ENCODE measurements around the gene CCR7. TPM values are rescaled to one million over a fixed set of nuclear protein-coding genes. Genes with fewer than 3 reads are reported as not detected.

The CCR7 gene
- total RNA-seq, 4 donors from 2014 or later: 0.14 to 5.4 (median 4.9) TPM; not detected in 1

GRCh38 chr17:40551091-40551878 lies 14.0 kb downstream of the CCR7 start:
- WGBS, 2 donors (ENCODE audit: low coverage in 1 of 2): 67% methylated on average over 6 of the region's 6 CpGs; no CpG with 5 or more reads in 1 of the 2 donors
- Histone ChIP-seq H3K36me3 (no peaks in the 10 kb centered on the region), H3K9me3 (no peaks in the 10 kb centered on the region), H3K4me3 (no peak overlapping the region), H3K4me1 (peaks cover 32 to 65% (median 41%) of the 10 kb centered on the region in 4 donors), H3K27ac (peak overlapping the region; percentile 79 to 87 (median 84)), H3K27me3 (no peaks in the 10 kb centered on the region)
- DNase-seq: peak; percentile 54
- in situ Hi-C loops (cut with MboI; ENCODE audit: low pct_ligation_motif_present in 1 of 4, low pct_unique_long_range_greater_than_20kb in 1 of 4, low sequenced_read_pairs in 3 of 4) (no loop called here), intact Hi-C loops (cut with DNase I; ENCODE audit: low total_unique reads) (no loop called here)
- TF ChIP-seq POLR2A (IDR thresholded peaks at IDR 0.05): no peak
- TF ChIP-seq POLR2AphosphoS5 (IDR thresholded peaks at IDR 0.05): peak; percentile 64 to 87 (median 80)

DNA sequence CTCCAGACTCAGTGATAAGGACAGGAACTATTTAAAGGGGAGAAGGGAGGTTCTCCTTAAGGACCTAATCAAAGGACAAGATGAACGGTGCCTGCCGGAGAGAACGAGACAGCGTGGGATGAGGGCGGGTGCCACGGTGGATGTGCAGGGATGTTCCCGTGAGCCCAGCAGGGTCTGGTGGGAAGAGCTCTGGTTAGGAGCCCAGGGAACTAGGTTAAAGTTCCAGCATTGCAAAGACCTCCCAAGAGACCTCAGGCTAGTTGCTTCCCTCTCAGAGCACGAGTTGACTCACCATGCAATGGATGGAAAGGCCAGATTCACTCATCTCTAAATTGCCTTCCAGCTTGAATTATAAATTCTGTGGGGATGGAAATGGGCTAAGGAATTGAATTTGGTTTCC lies 14.7 kb downstream of the CCR7 start:
- WGBS, 2 donors (ENCODE audit: low coverage in 1 of 2): 81% methylated on average over 8 of the region's 8 CpGs; no CpG with 5 or more reads in 1 of the 2 donors
- in situ Hi-C loops (cut with MboI; ENCODE audit: low pct_ligation_motif_present in 1 of 4, low pct_unique_long_range_greater_than_20kb in 1 of 4, low sequenced_read_pairs in 3 of 4) (no loop called here), intact Hi-C loops (cut with DNase I; ENCODE audit: low total_unique reads) (no loop called here)
- peak; percentile 21 for DNase-seq
- H3K9me3 ChIP-seq: no peaks in the 10 kb centered on the region
- no peaks in the 10 kb centered on the region for H3K27me3 ChIP-seq
- peaks cover 32 to 65% (median 41%) of the 10 kb centered on the region in 4 donors for H3K4me1 ChIP-seq
- H3K27ac ChIP-seq: peak overlapping the region; percentile 79 to 87 (median 84)
- H3K36me3 ChIP-seq: no peaks in the 10 kb centered on the region
- TF ChIP-seq POLR2A (IDR thresholded peaks at IDR 0.05): no peak
- peak; percentile 20 to 30 (median 20) for TF ChIP-seq POLR2AphosphoS5 (IDR thresholded peaks at IDR 0.05)
- no peak overlapping the region for H3K4me3 ChIP-seq

DNA sequence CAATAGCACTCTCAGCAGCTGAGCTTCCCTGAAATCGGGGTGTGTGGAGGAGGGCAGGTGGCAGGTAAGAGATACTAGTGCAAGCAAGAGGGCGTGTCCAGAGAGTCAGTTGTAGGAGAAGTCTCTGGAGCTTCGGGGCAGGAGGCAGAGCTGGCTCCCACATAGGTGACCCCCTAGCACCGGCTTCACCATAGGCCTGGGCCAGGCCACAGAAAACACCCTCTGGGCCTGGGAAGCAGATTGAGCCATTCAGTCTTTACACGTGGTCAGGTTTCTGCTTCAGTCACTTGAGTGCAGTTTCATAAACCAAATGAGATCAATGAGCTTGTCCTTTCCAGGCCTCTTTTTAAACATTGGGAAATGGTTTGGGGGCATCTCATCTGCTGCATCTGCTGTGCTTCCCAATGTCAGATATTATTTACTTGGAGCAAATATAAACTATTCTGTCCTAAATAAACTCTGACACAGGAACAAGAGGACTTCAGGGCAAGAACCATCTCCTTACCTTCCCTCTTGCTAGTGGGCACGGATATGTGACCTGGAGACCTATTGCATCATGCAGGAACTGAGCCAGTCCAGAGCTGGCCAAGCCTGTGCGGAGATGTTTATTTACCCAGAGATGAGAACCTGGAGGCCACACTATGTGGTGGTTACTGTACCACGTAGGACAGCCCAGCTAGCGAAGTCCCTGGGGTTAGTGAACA lies 16.1 kb downstream of the CCR7 start:
- no peaks in the 10 kb centered on the region for H3K9me3 ChIP-seq
- H3K36me3 ChIP-seq: no peaks in the 10 kb centered on the region
- in situ Hi-C loops (cut with MboI; ENCODE audit: low pct_ligation_motif_present in 1 of 4, low pct_unique_long_range_greater_than_20kb in 1 of 4, low sequenced_read_pairs in 3 of 4) (loop anchor here in 2 of 4 donors (25.0 kb wide), 1 partner anchor 112 kb away; the partner anchor contains the start of gene IGFBP4 (in 2 of the 2)), intact Hi-C loops (cut with DNase I; ENCODE audit: low total_unique reads) (no loop called here)
- no peak overlapping the region for H3K4me3 ChIP-seq
- H3K4me1 ChIP-seq: peaks cover 27 to 59% (median 35%) of the 10 kb centered on the region in 4 donors
- no peaks in the 10 kb centered on the region for H3K27me3 ChIP-seq
- peak overlapping the region; percentile 79 to 87 (median 84) for H3K27ac ChIP-seq
- peak; percentile 40 for DNase-seq
- peak in 2 of 3 donors; percentile 67 to 72 for TF ChIP-seq POLR2AphosphoS5 (IDR thresholded peaks at IDR 0.05)
- TF ChIP-seq POLR2A (IDR thresholded peaks at IDR 0.05): no peak
- whole genome bisulfite sequencing, 2 donors (ENCODE audit: low coverage in 1 of 2): 47% methylated on average over 9 of the region's 9 CpGs; no CpG with 5 or more reads in 1 of the 2 donors

GRCh38 chr17:40548491-40548981 lies 16.7 kb downstream of the CCR7 start:
- no peaks in the 10 kb centered on the region for H3K9me3 ChIP-seq
- peak overlapping the region; percentile 79 to 87 (median 84) for H3K27ac ChIP-seq
- 83 to 84% methylated on average over 7 to 9 of the region's 9 CpGs for WGBS, 2 donors (ENCODE audit: low coverage in 1 of 2)
- in situ Hi-C loops (cut with MboI; ENCODE audit: low pct_ligation_motif_present in 1 of 4, low pct_unique_long_range_greater_than_20kb in 1 of 4, low sequenced_read_pairs in 3 of 4) (loop anchor here in 2 of 4 donors (25.0 kb wide), 1 partner anchor 111 kb away; the partner anchor contains the start of gene IGFBP4 (in 2 of the 2)), intact Hi-C loops (cut with DNase I; ENCODE audit: low total_unique reads) (no loop called here)
- peaks cover 25 to 58% (median 31%) of the 10 kb centered on the region in 4 donors for H3K4me1 ChIP-seq
- H3K27me3 ChIP-seq: no peaks in the 10 kb centered on the region
- no peak overlapping the region for H3K4me3 ChIP-seq
- TF ChIP-seq, protein P1, sequence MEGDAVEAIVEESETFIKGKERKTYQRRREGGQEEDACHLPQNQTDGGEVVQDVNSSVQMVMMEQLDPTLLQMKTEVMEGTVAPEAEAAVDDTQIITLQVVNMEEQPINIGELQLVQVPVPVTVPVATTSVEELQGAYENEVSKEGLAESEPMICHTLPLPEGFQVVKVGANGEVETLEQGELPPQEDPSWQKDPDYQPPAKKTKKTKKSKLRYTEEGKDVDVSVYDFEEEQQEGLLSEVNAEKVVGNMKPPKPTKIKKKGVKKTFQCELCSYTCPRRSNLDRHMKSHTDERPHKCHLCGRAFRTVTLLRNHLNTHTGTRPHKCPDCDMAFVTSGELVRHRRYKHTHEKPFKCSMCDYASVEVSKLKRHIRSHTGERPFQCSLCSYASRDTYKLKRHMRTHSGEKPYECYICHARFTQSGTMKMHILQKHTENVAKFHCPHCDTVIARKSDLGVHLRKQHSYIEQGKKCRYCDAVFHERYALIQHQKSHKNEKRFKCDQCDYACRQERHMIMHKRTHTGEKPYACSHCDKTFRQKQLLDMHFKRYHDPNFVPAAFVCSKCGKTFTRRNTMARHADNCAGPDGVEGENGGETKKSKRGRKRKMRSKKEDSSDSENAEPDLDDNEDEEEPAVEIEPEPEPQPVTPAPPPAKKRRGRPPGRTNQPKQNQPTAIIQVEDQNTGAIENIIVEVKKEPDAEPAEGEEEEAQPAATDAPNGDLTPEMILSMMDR (IDR thresholded peaks at IDR 0.05): no peak
- TF ChIP-seq POLR2A (IDR thresholded peaks at IDR 0.05) (no peak), POLR2AphosphoS5 (IDR thresholded peaks at IDR 0.05) (no peak), EP300 (IDR thresholded peaks at IDR 0.05; ENCODE audit: low read depth) (no peak)
- DNase-seq: no peak
- H3K36me3 ChIP-seq: no peaks in the 10 kb centered on the region

DNA sequence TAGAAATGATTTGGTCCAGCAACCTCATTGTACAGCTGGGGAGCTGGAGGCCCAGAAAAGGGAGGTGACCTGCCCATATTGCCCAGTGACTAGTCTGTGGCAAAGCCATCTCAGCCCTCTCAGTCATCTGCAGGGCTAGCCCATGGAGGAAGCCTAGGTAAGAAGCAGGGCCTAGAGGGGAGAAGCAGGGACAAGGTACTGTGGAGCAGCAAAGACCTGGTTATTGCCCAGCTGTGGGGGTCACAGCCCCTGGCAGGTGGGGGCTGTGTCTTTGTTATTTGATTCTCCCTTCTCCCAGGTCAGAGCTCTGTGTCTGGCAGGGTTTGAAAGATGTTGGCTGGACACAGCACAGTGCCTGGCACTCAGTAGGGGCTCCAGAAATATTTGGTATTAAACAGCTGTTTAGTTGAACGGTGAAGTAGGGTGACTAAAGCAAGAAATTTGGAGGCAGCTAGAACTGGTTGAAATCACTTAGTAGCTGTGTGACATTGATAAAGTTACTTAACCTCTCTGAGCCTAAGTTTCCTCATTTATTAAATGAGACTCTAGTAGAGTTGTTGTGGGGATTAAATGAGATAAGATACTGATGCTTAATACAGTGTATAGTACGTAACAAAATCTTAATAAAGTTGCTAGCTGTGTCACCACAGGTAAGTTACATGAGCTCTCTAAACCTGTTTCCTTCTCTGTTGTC lies 17.3 kb downstream of the CCR7 start:
- in situ Hi-C loops (cut with MboI; ENCODE audit: low pct_ligation_motif_present in 1 of 4, low pct_unique_long_range_greater_than_20kb in 1 of 4, low sequenced_read_pairs in 3 of 4): loop anchor here in 2 of 4 donors (25.0 kb wide), 1 partner anchor 111 kb away; the partner anchor contains the start of gene IGFBP4 (in 2 of the 2)
- TF ChIP-seq EP300 (IDR thresholded peaks at IDR 0.05; ENCODE audit: low read depth) (no peak), POLR2A (IDR thresholded peaks at IDR 0.05) (no peak), POLR2AphosphoS5 (IDR thresholded peaks at IDR 0.05) (no peak)
- TF ChIP-seq, protein P1 (IDR thresholded peaks at IDR 0.05): no peak
- H3K27ac ChIP-seq: peak overlapping the region; percentile 79 to 87 (median 84)
- peaks cover 27 to 58% (median 31%) of the 10 kb centered on the region in 4 donors for H3K4me1 ChIP-seq
- no peaks in the 10 kb centered on the region for H3K27me3 ChIP-seq
- H3K4me3 ChIP-seq: no peak overlapping the region
- intact Hi-C loops (cut with DNase I; ENCODE audit: low total_unique reads): no loop called here
- 82 to 89% methylated on average over 1 to 2 of the region's 2 CpGs for WGBS, 2 donors (ENCODE audit: low coverage in 1 of 2)
- DNase-seq: peak; percentile 3
- H3K36me3 ChIP-seq: no peaks in the 10 kb centered on the region
- no peaks in the 10 kb centered on the region for H3K9me3 ChIP-seq
